Stimulated activated memory B cell treated with anti-CD40 and anti-IgM and Interleukin-4, amounts not matched to agents 10 μg/mL and 1 μg/mL and 100 μg/mL, for 72 hours (primary cell): ENCODE measurements around the gene PHKG2.
"Not testable (repeated sequence)": the region's sequence is repeated elsewhere in the genome, so short reads cannot be mapped to it uniquely, and the experiment has no call there.

Experiments
- ATAC-seq: fragments of 150-1000 bp; cut with Tn5 transposase; 2 replicates; pipeline ENCODE4 v1.10.0; 2021
- H3K27ac Mint-ChIP-seq: one replicate; pipeline ENCODE4 v1.8.0; 2022; ENCODE audit warnings: mild to moderate bottlenecking, mixed read lengths
- H3K27me3 Mint-ChIP-seq: one replicate; pipeline ENCODE4 v1.8.0; 2022; ENCODE audit warnings: mixed read lengths
- H3K36me3 Mint-ChIP-seq: one replicate; pipeline ENCODE4 v1.8.0; 2022; ENCODE audit warnings: mixed read lengths
- H3K4me1 Mint-ChIP-seq: one replicate; pipeline ENCODE4 v1.8.0; 2022; ENCODE audit warnings: mixed read lengths
- H3K4me3 Mint-ChIP-seq: one replicate; pipeline ENCODE4 v1.8.0; 2022; ENCODE audit warnings: mild to moderate bottlenecking, moderate library complexity, mixed read lengths
- H3K9me3 Mint-ChIP-seq: one replicate; pipeline ENCODE4 v1.8.0; 2022; ENCODE audit warnings: mixed read lengths

The PHKG2 gene, protein sequence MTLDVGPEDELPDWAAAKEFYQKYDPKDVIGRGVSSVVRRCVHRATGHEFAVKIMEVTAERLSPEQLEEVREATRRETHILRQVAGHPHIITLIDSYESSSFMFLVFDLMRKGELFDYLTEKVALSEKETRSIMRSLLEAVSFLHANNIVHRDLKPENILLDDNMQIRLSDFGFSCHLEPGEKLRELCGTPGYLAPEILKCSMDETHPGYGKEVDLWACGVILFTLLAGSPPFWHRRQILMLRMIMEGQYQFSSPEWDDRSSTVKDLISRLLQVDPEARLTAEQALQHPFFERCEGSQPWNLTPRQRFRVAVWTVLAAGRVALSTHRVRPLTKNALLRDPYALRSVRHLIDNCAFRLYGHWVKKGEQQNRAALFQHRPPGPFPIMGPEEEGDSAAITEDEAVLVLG

DNA sequence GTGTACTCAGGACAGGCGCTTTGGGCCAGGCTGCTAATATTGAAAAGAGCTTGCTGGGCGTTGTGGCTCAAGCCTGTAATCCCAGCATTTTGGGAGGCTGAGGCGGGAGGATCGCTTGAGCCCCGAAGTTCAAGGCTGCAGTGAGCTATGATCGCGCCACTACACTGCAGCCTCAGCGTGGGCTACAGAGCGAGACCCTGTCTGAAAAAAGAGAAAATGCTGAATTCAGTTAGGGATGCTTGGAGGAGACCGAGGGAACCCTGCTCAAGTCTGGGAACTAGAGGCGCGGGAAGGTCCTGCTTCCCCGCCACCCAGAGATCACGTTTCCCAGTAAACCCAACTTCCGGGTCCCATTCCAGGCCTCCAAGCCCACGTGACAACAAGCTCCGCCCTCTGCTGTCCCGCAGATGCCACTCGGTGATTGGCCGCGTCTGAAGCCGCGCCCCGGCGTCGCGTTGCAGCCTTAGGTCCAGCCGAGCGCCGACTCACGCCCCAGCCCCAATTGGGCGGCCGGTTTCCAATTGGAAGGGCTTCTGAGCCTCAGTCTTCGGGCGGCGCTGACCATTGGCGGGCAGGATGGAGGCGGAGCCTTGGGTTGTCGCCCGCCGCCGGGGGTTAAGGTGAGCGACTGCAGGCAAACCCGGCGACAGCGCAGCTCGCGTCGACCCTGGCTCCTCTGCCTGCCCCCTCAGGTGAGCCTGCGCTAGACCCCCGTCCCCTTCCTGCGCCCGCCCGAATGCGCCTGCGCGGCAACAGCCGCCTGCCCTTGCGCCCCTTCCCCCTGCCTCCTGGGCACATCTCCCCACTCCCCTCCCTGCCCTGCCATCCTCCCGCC, at the start of gene PHKG2:
Gene PHKG2, plus strand, starts transcription at position 627 of the 835 bp plus-strand sequence. CDS start 396 bp downstream, outside the sequence.
- peak within 1 kb of the TSS; percentile 90 for H3K27ac Mint-ChIP-seq
- H3K9me3 Mint-ChIP-seq = no peaks in the 10 kb centered on the region
- ATAC-seq = peak; percentile 100
- peak within 1 kb of the TSS; percentile 96 for H3K4me3 Mint-ChIP-seq
- peaks cover 50% of the 10 kb centered on the region for H3K36me3 Mint-ChIP-seq
- no peaks in the 10 kb centered on the region for H3K27me3 Mint-ChIP-seq
- H3K4me1 Mint-ChIP-seq = peaks cover 43% of the 10 kb centered on the region

DNA sequence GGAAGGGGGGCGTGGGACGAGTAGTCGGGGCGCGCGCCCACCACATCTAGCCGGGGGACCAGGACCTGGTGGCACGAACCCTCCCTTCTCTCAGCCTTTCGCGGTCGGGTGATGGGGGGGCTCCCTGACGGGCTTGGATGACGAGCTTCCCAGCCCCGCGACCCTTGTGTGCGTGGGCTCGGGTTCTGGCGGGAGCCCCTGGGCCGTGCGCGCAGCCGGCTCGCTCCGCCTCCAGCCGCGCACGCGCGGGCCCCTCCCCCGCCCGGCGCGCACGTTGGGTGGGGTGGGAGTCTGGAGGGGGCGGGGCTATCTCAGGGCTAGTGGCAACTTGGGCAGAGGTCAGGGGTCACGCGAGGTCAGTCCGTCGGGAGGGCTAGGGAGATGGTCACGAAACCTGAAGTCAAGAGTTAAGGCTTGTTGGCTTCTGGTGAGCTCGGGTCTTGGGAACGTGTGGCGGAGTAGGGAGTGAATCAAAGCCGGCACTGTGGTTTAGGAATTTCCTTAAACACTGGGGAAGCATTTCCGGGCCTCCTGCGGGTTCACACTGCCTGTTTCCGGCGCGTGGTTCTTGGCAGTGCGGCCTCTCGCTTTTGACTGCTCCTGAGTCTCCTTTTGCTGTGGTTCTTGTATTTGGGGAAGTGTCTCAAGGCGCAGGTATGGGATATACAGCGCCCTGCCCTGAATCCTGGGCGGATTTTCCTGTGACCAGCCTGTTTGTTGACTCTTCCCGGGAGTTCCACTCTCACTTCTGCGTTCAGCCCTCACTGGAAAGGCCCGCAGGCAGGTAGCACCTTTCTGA, 49.2 kb upstream of the PHKG2 start, which contains the start of gene SRCAP:
Gene SRCAP, plus strand, starts transcription at position 356 of the 799 bp plus-strand sequence. CDS start 1,654 bp downstream, outside the sequence.
- Mint-ChIP-seq H3K4me1 (peaks cover 35% of the 10 kb centered on the region), H3K4me3 (peak within 1 kb of the TSS; percentile 93), H3K27me3 (no peaks in the 10 kb centered on the region), H3K27ac (peak within 1 kb of the TSS; percentile 99), H3K9me3 (no peaks in the 10 kb centered on the region), H3K36me3 (peaks cover 34% of the 10 kb centered on the region)
- ATAC-seq = peak; percentile 74

DNA sequence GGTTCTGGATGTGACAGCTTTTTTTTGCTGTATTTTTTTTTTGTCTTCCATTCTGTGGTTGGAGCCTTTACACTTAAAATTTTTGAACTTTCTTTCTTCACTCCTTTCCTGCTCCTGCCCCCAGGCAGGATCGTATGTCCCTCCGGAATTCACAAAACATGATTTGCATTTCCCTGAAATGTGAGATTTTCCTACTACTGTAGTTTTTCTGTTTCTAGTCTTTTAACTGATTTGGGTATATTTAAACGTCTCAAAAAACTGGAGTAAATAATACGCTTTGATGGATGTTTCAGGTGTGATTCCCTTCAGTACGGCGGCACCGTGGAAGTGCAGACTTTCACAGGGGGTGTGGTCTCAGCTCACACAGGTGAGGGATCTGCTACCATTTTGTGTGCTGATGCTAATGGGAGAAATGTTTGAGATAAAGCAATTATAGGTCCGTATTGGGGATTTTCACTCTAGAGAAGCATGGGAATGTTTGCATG, 48.6 kb upstream of the PHKG2 start:
- H3K9me3 Mint-ChIP-seq = no peaks in the 10 kb centered on the region
- H3K27ac Mint-ChIP-seq = peak overlapping the region; percentile 99
- peaks cover 41% of the 10 kb centered on the region for H3K36me3 Mint-ChIP-seq
- no peak for ATAC-seq
- H3K4me1 Mint-ChIP-seq = peaks cover 35% of the 10 kb centered on the region
- peak overlapping the region; percentile 93 for H3K4me3 Mint-ChIP-seq
- H3K27me3 Mint-ChIP-seq = no peaks in the 10 kb centered on the region

DNA sequence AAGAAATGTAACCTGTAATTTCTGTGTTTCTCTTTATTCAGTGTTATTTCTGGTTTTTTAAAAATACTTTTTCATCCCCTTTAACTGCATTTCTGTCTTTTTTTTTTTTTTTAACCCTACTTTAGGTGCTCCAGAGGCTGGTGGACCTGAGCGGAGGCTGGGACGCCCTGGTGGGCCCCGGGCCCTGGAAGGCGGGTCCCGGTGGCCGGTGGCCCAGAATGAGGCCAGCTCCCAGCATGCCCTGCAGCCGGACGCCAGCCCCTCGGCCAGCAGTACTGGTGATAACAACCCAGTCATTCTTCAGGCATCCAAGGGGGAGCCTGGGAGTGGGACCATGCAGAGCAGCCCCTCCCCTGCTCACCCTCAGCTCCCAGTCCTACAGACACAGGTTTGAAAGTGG, 47.7 kb upstream of the PHKG2 start:
- Mint-ChIP-seq H3K4me1 (peaks cover 35% of the 10 kb centered on the region), H3K27me3 (no peaks in the 10 kb centered on the region), H3K27ac (no peak overlapping the region), H3K9me3 (no peaks in the 10 kb centered on the region), H3K36me3 (peaks cover 41% of the 10 kb centered on the region), H3K4me3 (no peak overlapping the region)
- no peak for ATAC-seq

DNA sequence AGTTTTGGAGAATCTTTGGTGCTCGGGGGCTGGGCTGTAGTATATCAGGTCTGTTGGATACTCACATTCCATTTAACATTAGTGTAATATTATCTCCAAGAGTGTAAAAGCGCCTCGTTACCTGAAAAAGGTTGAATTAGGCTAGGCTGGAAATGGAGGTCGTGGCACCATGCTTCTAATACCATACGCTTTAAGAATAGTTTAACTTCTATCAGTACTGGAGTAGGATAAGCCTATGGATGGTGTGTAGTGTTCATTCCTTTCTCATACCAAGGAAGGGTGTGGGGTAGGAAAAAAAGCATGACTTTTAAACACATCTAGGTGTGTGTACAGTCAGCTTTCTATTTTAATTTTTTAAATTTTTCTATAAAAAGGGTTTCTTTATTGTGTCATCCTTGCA, 47.3 kb upstream of the PHKG2 start:
- peaks cover 35% of the 10 kb centered on the region for H3K4me1 Mint-ChIP-seq
- H3K9me3 Mint-ChIP-seq = no peaks in the 10 kb centered on the region
- H3K36me3 Mint-ChIP-seq = peaks cover 41% of the 10 kb centered on the region
- no peaks in the 10 kb centered on the region for H3K27me3 Mint-ChIP-seq
- H3K4me3 Mint-ChIP-seq = no peak overlapping the region
- no peak overlapping the region for H3K27ac Mint-ChIP-seq
- ATAC-seq = no peak

DNA sequence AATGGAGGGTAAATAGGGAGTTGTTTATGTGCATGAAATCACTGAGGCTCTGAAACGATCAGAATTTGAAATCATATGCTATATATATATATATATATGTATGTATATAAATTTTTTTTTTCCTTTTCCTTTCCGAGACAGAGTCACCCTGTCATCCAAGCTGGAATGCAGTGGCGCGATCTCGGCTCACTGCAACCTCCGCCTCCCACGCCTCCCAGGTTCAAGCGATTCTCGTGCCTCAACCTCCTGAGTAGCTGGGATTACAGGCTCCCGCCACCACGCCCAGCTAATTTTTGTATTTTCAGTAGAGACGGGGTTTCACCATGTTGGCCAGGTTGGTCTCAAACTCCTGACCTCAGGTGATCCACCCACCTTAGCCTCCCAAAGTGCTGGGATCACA, 45.2 kb upstream of the PHKG2 start:
- H3K27ac Mint-ChIP-seq = peak overlapping the region; percentile 61

DNA sequence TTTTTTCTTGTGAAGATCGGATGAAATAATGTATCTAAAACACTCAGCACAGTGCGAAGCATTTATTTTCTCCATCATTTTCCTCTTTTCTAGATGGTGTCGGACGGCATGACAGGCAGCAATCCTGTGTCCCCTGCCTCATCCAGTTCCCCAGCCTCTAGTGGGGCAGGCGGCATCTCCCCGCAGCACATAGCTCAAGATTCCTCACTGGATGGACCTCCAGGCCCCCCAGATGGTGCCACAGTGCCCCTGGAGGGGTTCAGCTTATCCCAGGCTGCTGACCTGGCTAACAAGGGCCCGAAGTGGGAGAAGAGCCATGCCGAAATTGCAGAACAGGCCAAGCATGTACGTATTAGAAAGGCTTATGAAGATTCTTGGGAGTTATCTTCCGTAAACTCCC, 44.3 kb upstream of the PHKG2 start:
- Mint-ChIP-seq H3K27ac (no peak overlapping the region), H3K36me3 (peaks cover 53% of the 10 kb centered on the region), H3K4me1 (peaks cover 24% of the 10 kb centered on the region), H3K9me3 (no peaks in the 10 kb centered on the region), H3K4me3 (no peak overlapping the region), H3K27me3 (no peaks in the 10 kb centered on the region)
- no peak for ATAC-seq

More for the DNA sequence above, 45.2 kb upstream of the PHKG2 start:
- H3K27me3 Mint-ChIP-seq, H3K9me3 Mint-ChIP-seq, ATAC-seq, H3K4me3 Mint-ChIP-seq: not testable (repeated sequence)
- Mint-ChIP-seq H3K36me3 (peaks cover 53% of the 10 kb centered on the region), H3K4me1 (peaks cover 27% of the 10 kb centered on the region)

DNA sequence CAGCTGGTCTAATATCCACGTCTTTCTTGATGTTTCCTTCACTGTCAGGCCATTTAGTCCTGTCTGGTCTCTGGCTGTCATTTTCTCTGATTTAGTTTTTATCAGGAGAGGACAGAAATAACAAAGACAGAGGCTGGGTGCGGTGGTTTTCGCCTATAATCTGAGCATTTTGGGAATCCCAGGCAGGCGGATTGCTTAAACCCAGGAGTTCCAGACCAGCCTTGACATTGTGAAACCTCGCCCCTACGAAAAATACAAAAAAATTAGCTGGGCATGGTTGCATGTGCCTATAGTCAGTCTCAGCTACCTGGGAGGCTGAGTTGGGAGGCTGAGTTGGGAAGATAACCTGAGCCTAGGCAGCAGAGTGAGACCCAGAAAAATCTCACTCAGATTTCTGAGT, 42.2 kb upstream of the PHKG2 start:
- no peaks in the 10 kb centered on the region for H3K9me3 Mint-ChIP-seq
- H3K4me3 Mint-ChIP-seq = no peak overlapping the region

DNA sequence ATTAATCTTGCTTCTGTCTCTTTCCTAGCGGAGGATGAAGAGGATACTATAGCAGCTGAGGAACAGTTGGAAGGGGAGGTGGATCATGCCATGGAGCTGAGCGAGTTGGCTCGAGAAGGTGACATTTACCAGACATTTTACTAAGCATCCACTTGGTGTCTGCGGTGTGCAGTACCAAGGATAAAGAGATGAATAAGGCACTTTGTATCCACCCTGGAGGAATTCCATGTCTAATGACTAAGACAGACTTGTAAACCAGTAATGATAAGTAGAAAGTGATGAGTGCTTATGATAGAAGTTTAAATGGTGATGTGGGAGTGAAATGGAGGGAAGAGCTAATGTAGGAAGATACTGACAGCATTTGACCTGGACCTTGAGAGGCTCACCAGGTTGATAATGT, 37.3 kb upstream of the PHKG2 start:
- peaks cover 20% of the 10 kb centered on the region for H3K4me1 Mint-ChIP-seq
- H3K36me3 Mint-ChIP-seq = peaks cover 72% of the 10 kb centered on the region
- no peaks in the 10 kb centered on the region for H3K27me3 Mint-ChIP-seq
- H3K27ac Mint-ChIP-seq = no peak overlapping the region
- no peak overlapping the region for H3K4me3 Mint-ChIP-seq
- no peak for ATAC-seq
- peaks cover 2% of the 10 kb centered on the region for H3K9me3 Mint-ChIP-seq

More for the DNA sequence above, 42.2 kb upstream of the PHKG2 start:
- H3K27me3 Mint-ChIP-seq = no peaks in the 10 kb centered on the region
- no peak for ATAC-seq
- peaks cover 5% of the 10 kb centered on the region for H3K4me1 Mint-ChIP-seq
- H3K36me3 Mint-ChIP-seq = peaks cover 56% of the 10 kb centered on the region
- H3K27ac Mint-ChIP-seq = no peak overlapping the region

DNA sequence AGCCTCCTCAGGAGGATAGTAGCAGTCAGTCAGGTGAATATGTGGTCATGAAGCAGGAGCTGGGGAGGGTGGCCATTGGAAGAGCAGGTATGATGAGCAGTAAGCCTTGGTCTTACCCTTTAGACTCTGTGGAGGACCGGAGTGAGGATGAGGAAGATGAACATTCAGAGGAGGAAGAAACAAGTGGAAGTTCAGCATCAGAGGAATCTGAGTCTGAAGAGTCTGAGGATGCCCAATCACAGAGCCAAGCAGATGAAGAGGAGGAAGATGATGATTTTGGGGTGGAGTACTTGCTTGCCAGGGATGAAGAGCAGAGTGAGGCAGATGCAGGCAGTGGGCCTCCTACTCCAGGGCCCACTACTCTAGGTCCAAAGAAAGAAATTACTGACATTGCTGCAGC, 36.5 kb upstream of the PHKG2 start:
- H3K27ac Mint-ChIP-seq = no peak overlapping the region
- no peak overlapping the region for H3K4me3 Mint-ChIP-seq
- H3K4me1 Mint-ChIP-seq = peaks cover 25% of the 10 kb centered on the region

DNA sequence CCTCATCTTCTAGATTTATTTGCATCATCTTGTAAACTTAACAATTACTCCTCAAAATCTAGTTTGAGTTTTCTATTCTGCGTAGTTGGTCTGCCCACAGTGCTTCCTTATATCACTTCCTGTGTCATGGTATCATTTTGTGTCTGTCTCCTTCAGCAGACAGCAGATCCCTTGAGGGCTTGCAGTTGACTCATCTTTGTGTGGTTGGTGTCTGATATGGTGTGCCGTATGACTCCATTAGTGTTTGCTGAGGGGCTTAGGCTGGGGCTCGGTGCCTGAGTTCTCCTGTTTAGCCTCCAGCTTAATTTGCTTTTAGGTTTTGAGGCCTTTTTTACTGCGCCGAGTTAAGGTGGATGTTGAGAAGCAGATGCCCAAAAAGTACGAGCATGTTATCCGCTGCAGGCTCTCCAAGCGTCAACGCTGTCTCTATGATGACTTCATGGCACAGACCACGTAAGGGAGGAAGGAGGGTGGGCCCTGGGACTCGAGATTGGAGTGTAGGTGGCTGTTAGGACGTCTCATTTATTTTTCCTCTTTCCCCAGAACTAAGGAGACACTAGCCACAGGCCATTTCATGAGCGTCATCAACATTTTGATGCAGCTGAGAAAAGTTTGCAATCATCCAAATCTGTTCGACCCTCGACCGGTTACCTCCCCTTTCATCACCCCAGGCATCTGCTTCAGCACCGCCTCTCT, 32.3 kb upstream of the PHKG2 start:
- ATAC-seq = peak; percentile 100
- Mint-ChIP-seq H3K4me3 (peak overlapping the region; percentile 63), H3K36me3 (peaks cover 67% of the 10 kb centered on the region), H3K9me3 (peaks cover 2% of the 10 kb centered on the region), H3K27me3 (no peaks in the 10 kb centered on the region), H3K27ac (peak overlapping the region; percentile 94), H3K4me1 (peaks cover 35% of the 10 kb centered on the region)

More for the DNA sequence above, 36.5 kb upstream of the PHKG2 start:
- ATAC-seq = no peak
- peaks cover 2% of the 10 kb centered on the region for H3K9me3 Mint-ChIP-seq
- peaks cover 77% of the 10 kb centered on the region for H3K36me3 Mint-ChIP-seq
- no peaks in the 10 kb centered on the region for H3K27me3 Mint-ChIP-seq

DNA sequence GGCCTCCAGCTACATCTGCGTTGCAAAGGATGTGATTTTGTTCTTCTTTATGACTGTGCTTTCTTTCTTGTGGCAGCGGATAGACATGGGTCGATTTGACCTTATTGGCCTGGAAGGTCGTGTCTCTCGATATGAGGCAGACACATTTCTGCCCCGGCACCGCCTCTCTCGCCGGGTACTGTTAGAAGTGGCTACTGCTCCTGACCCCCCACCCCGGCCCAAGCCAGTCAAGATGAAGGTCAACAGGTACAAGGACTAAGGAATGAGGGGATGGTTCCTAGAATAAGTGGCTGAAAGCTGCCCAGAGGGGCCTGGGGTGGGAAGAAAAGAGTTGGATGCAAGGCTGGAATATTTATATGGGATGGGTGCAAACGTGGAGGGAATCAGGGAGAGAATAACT, 28.1 kb upstream of the PHKG2 start:
- peaks cover 76% of the 10 kb centered on the region for H3K36me3 Mint-ChIP-seq
- no peak overlapping the region for H3K4me3 Mint-ChIP-seq
- peaks cover 35% of the 10 kb centered on the region for H3K4me1 Mint-ChIP-seq
- ATAC-seq = no peak
- H3K27me3 Mint-ChIP-seq = no peaks in the 10 kb centered on the region
- H3K9me3 Mint-ChIP-seq = peaks cover 2% of the 10 kb centered on the region
- peak overlapping the region; percentile 23 for H3K27ac Mint-ChIP-seq

DNA sequence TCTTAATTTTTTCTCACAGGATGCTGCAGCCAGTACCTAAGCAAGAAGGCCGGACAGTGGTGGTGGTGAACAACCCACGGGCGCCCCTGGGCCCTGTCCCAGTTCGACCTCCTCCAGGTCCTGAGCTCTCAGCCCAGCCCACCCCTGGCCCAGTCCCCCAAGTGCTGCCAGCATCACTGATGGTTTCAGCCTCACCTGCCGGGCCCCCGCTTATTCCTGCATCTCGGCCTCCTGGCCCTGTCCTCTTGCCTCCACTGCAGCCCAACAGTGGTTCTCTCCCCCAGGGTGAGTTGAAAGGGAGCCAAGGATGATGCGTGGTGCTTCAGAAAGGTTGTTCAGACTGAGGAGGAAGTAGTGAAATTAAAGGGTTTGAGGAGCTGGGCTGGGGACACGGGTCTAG, 27.5 kb upstream of the PHKG2 start:
- Mint-ChIP-seq H3K9me3 (no peaks in the 10 kb centered on the region), H3K36me3 (peaks cover 77% of the 10 kb centered on the region), H3K4me1 (peaks cover 35% of the 10 kb centered on the region), H3K27me3 (no peaks in the 10 kb centered on the region), H3K4me3 (no peak overlapping the region), H3K27ac (peak overlapping the region; percentile 23)
- ATAC-seq = no peak

DNA sequence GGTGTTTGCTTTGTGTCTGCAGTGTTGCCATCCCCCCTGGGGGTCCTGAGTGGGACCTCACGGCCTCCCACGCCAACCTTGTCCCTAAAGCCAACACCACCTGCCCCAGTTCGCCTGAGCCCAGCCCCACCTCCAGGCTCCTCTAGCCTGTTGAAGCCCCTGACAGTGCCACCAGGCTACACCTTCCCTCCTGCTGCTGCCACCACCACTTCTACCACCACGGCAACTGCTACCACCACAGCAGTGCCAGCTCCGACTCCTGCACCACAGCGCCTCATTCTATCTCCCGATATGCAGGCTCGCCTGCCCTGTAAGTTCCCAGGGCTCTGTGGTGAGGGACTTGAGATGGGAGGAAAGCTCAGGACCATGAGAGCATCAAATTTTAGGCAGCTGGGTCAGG, 27.1 kb upstream of the PHKG2 start:
- H3K9me3 Mint-ChIP-seq = no peaks in the 10 kb centered on the region
- H3K4me3 Mint-ChIP-seq = peak overlapping the region; percentile 21
- H3K27ac Mint-ChIP-seq = no peak overlapping the region
- ATAC-seq = no peak
- peaks cover 30% of the 10 kb centered on the region for H3K4me1 Mint-ChIP-seq
- peaks cover 72% of the 10 kb centered on the region for H3K36me3 Mint-ChIP-seq
- H3K27me3 Mint-ChIP-seq = no peaks in the 10 kb centered on the region
